Natural killer cell (primary cell): Measurements from ENCODE around the gene NAB2. TPM values are rescaled to one million over a fixed set of nuclear protein-coding genes. Genes with fewer than 3 reads are reported as not detected.

Source experiments
- ATAC-seq, 3 donors: fragments of 150-1000 bp in 2 of 3; fragments of 200-7000 bp in 1 of 3; cut with Tn5 transposase; 1 replicate in 1 of 3; 2 replicates in 2 of 3; pipeline ENCODE4 v1.10.0; 2021; ENCODE audit warnings: mild to moderate bottlenecking in 2 of 3, moderate library complexity in 2 of 3
- DNase-seq, 2 donors: peaks; one replicate each; pipeline versions ENCODE4 v3.0.0 to v3.0.0-alpha.2; 2013 to 2021; ENCODE audit warnings: mixed read lengths in 1 of 2
- H3K27ac ChIP-seq: one replicate; pipeline ENCODE4 v1.5.1; 2013; ENCODE audit warnings: mild to moderate bottlenecking, low read length
- H3K27me3 ChIP-seq: one replicate; pipeline ENCODE4 v1.6.1; 2013; ENCODE audit warnings: low read length; ENCODE audit not compliant: control insufficient read depth, insufficient read depth
- H3K36me3 ChIP-seq: one replicate; pipeline ENCODE4 v1.6.1; 2013; ENCODE audit warnings: low read length; ENCODE audit not compliant: control insufficient read depth, insufficient read depth
- H3K4me1 ChIP-seq: one replicate; pipeline ENCODE4 v1.6.1; 2013; ENCODE audit warnings: low read length; ENCODE audit not compliant: control insufficient read depth, insufficient read depth
- H3K4me3 ChIP-seq: one replicate; pipeline ENCODE4 v1.5.1; 2013; ENCODE audit warnings: low read length
- H3K9me3 ChIP-seq: one replicate; pipeline ENCODE4 v1.6.1; 2013; ENCODE audit warnings: low read length; ENCODE audit not compliant: control insufficient read depth, insufficient read depth
- H3K27ac Mint-ChIP-seq, 2 donors: one replicate each; pipeline ENCODE4 v1.8.0; 2022; ENCODE audit warnings: mild to moderate bottlenecking in 2 of 2, mixed read lengths in 2 of 2, moderate library complexity in 1 of 2
- H3K27me3 Mint-ChIP-seq, 2 donors: one replicate each; pipeline ENCODE4 v1.8.0; 2022; ENCODE audit warnings: low read depth in 2 of 2, mixed read lengths in 2 of 2
- H3K36me3 Mint-ChIP-seq: one replicate; pipeline ENCODE4 v1.8.0; 2022; ENCODE audit warnings: mixed read lengths
- H3K4me1 Mint-ChIP-seq, 2 donors: one replicate each; pipeline ENCODE4 v1.8.0; 2022; ENCODE audit warnings: mixed read lengths in 2 of 2
- H3K4me3 Mint-ChIP-seq: one replicate; pipeline ENCODE4 v1.8.0; 2022; ENCODE audit warnings: mild to moderate bottlenecking, moderate library complexity, mixed read lengths
- H3K9me3 Mint-ChIP-seq, 2 donors: one replicate each; pipeline ENCODE4 v1.8.0; 2022; ENCODE audit warnings: mixed read lengths in 2 of 2
- CTCF ChIP-seq: fragments of 200-600 bp; IDR thresholded peaks from one replicate; pipeline ENCODE4 v1.8.0; 2022; ENCODE audit warnings: antibody characterized with exemption
- WGBS: methylation state at CpG from one replicate; pipeline ENCODE4 v1.1.7; 2013; ENCODE audit warnings: missing lambda C conversion rate; ENCODE audit not compliant: insufficient coverage; 5-methylcytosine and 5-hydroxymethylcytosine counted together
- intact Hi-C: fragments of 100-400 bp; cut with micrococcal nuclease; formaldehyde crosslinking; loops from one replicate; pipeline ENCODE4 v1.14.2; 2022
- total RNA-seq, 4 donors: library from RNA; stranded (reverse); fragments of 120-200 nt in 1 of 4; gene quantifications; one replicate each; pipeline versions ENCODE4 v1.2.3 to v1.2.4, GENCODE V29; 2013 to 2022

The NAB2 gene
- total RNA-seq, 3 donors from 2014 or later (not counting 1 experiment from before 2014, with no cell fraction given) = 4.2 to 7.0 (median 5.4) TPM

- Histone ChIP-seq H3K4me3 (no peak overlapping the region), H3K9me3 (no peaks in the 10 kb centered on the region), H3K27ac (peak overlapping the region; percentile 79), H3K36me3 (peaks cover 10% of the 10 kb centered on the region), H3K27me3 (no peaks in the 10 kb centered on the region), H3K4me1 (no peaks in the 10 kb centered on the region)
- no peaks in the 10 kb centered on the region for H3K27me3 Mint-ChIP-seq
- peaks cover 7 to 8% of the 10 kb centered on the region in 2 donors for H3K4me1 Mint-ChIP-seq
- peak overlapping the region; percentile 88 to 95 for H3K27ac Mint-ChIP-seq
- no peaks in the 10 kb centered on the region for H3K36me3 Mint-ChIP-seq
- H3K4me3 Mint-ChIP-seq = peak overlapping the region; percentile 84
- TF ChIP-seq CTCF = no peak
- WGBS = no CpG with 5 or more reads among the region's 5 CpGs
- ATAC-seq = peak; percentile 91 to 97 (median 92)
- DNase-seq = peak in 1 of 2 donors; percentile 92
- intact Hi-C loops = loop anchor here (2.0 kb wide), 1 partner anchor 15 kb away; the partner anchor contains the start of gene NEMP1
- no peaks in the 10 kb centered on the region for H3K9me3 Mint-ChIP-seq
Measured at GRCh38 chr12:57063991-57064685, 24.8 kb upstream of the NAB2 start.

DNA sequence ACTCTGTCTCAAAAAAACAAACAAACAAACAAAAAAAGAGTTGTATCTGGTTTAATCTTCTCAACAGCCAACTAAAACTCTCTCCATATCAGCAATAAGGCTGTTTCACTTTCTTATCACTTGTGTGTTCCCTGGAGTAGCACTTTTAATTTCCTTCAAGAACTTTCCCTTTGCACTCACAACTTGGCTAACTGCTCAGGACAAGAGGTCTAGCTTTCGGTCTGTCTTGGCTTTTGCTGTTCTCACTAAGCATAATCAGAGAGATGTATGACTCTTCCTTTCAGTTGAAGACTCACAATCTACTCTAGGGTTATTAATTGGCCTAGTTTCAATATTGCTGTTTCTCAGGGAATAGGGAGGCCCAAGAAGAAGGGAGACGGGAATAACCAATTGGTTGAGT, 22.7 kb upstream of the NAB2 start:
- Histone ChIP-seq H3K27ac (no peak overlapping the region), H3K9me3 (no peaks in the 10 kb centered on the region), H3K36me3 (peaks cover 7% of the 10 kb centered on the region), H3K27me3 (no peaks in the 10 kb centered on the region), H3K4me1 (peaks cover 4% of the 10 kb centered on the region), H3K4me3 (no peak overlapping the region)
- no peak for DNase-seq
- Mint-ChIP-seq H3K4me3 (no peak overlapping the region), H3K27ac (peak overlapping the region in 1 of 2 donors; percentile 44), H3K36me3 (no peaks in the 10 kb centered on the region), H3K27me3 (no peaks in the 10 kb centered on the region), H3K4me1 (peaks cover 15 to 16% of the 10 kb centered on the region in 2 donors), H3K9me3 (no peaks in the 10 kb centered on the region)
- intact Hi-C loops = no loop called here
- no peak for ATAC-seq
- WGBS = 82% methylated on average over 2 of the region's 2 CpGs
- TF ChIP-seq CTCF = no peak

DNA sequence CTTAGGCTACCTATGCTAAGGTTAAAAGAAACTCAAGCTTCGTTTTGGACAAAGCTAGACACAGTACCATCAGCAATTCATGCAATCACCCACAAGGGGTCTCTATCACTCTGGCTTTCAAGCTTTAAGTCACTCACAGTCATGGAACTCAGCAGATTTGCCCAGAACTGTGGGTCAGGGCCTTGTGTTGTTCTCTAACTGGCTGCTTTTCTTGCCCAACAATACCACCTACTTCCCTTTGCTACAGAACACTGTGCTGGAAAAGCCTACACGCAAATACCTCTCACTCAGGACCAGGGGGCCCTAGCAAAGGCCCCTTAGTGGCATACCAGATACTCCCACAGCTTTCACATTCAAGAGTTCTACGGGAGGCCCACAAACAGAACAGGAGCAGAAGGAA, 19.4 kb upstream of the NAB2 start:
- WGBS = 27% methylated on average over 3 of the region's 3 CpGs

More for the DNA sequence above, 19.4 kb upstream of the NAB2 start:
- H3K9me3 ChIP-seq = no peaks in the 10 kb centered on the region
- DNase-seq (peak in 1 of 2 donors; percentile 88), ATAC-seq (peak; percentile 99 to 100 (median 100))
- peak overlapping the region; percentile 66 to 89 for H3K27ac Mint-ChIP-seq
- peaks cover 7% of the 10 kb centered on the region for H3K36me3 ChIP-seq
- H3K4me1 Mint-ChIP-seq = peaks cover 8 to 9% of the 10 kb centered on the region in 2 donors
- peak overlapping the region; percentile 23 for H3K27ac ChIP-seq
- H3K4me1 ChIP-seq = peaks cover 4% of the 10 kb centered on the region
- no peak overlapping the region for H3K4me3 Mint-ChIP-seq
- peak; percentile 86 for TF ChIP-seq CTCF
- H3K4me3 ChIP-seq = no peak overlapping the region
- no peaks in the 10 kb centered on the region for H3K36me3 Mint-ChIP-seq
- no peaks in the 10 kb centered on the region for H3K27me3 ChIP-seq
- no peaks in the 10 kb centered on the region for H3K9me3 Mint-ChIP-seq
- intact Hi-C loops = loop anchor here (1.0 kb wide), 3 partner anchors 24 to 114 kb away; no protein-coding TSS in a partner anchor
- H3K27me3 Mint-ChIP-seq = no peaks in the 10 kb centered on the region
